H4 (cell line): ENCODE measurements around the gene FAM50B. TPM values are rescaled to one million over a fixed set of nuclear protein-coding genes. Genes with fewer than 3 reads are reported as not detected.
"Not testable (repeated sequence)": the region's sequence is repeated elsewhere in the genome, so short reads cannot be mapped to it uniquely, and the experiment has no call there.

ENCODE experiments used
- DNase-seq: peaks from one replicate; pipeline ENCODE4 v3.0.0-alpha.2; 2015; ENCODE audit warnings: low spot score
- total RNA-seq: library from RNA; depleted of rRNA; stranded (reverse); fragments of >200 nt; shearing (Covaris generic); gene quantifications from 2 replicates; pipeline ENCODE4 v1.2.3, GENCODE V29; 2014

FAM50B gene
- total RNA-seq, 1 experiment from 2014 or later: 8.4 TPM

GRCh38 chr6:3849681-3850450 lies 693 bp downstream of the FAM50B start:
- DNase-seq: no peak

DNA sequence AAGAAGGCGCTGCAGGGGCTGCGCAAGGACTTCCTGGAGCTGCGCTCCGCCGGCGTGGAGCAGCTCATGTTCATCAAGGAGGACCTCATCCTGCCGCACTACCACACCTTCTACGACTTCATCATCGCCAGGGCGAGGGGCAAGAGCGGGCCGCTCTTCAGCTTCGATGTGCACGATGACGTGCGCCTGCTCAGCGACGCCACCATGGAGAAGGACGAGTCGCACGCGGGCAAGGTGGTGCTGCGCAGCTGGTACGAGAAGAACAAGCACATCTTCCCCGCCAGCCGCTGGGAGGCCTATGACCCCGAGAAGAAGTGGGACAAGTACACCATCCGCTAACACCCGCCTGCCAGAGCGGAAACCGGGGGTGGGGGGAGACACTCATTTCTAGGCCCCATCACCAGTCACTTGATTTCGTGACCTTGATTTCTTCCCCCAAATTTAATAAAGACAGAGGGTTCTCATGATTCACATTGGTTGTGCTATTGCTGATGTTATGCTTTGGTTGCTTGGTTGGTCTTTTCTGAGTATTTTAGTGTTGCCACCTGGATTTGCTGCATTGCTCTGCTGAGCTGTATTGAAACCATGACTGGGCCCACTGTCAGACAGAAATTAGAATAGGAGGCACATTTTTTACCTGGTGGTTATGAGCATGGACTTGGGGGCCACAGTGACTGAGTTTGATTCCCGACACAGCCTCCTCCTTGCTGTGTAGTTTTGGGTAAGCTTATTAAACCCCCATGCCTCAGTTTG lies 1.5 kb downstream of the FAM50B start:
- DNase-seq: no peak

- no peak for DNase-seq
These were observed 2.7 kb downstream of the FAM50B start for GRCh38 chr6:3851839-3852238.

DNA sequence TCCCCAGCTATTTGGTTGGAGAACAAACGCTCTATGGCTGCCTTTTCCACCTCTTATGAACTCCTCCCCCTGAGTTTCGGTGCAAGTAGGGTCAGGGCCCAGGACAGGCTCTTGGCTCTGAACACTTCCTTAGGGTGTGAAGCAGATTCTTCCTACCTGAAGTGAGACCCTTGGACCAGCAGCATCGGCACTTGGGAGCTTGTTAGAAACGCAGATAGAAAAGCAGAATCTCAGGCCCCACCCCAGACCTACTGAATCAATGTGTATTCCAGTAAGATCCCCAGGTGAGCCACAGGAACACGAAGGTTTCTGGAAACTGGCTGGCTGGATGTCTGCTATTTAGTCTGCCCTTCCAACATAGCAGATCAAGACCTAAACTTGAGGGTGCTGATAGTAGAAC lies 3.2 kb downstream of the FAM50B start:
- DNase-seq: no peak

- DNase-seq: no peak
These were observed 6.7 kb downstream of the FAM50B start for GRCh38 chr6:3855866-3856265.

- DNase-seq: no peak
These were observed 7.4 kb downstream of the FAM50B start for GRCh38 chr6:3856576-3856975.

GRCh38 chr6:3857468-3858456 lies 8.6 kb downstream of the FAM50B start:
- no peak for DNase-seq

DNA sequence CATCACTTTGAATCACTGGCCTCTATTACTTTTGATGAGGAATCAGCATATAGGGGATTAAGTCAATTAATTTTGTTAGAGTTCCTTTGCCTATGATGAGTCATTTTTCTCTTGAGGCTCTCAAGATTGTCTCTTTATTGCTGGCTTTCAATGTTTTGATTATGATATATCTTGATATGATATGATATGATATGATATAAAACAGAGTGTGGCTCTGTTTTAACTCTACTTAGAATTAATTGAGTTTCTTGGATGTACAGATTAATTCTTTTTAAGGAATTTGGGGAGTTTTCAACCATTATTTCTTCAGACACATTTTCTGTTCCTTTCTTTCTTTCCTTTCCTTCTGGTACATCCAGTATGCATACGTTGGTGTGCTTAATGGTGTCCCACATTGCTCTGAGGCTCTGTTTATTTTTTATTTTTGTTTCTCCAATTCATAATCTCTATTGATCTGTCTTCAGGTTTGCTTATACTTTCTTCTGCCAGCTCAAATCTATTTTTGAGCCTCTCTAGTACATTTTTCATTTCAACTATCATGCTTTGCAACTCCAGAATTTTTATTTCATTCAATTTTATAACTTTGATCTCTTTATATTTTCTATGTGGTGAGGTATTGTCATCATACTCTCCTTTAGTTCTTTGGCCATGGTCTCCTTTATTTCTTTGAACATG lies 10.8 kb downstream of the FAM50B start:
- DNase-seq: no peak

DNA sequence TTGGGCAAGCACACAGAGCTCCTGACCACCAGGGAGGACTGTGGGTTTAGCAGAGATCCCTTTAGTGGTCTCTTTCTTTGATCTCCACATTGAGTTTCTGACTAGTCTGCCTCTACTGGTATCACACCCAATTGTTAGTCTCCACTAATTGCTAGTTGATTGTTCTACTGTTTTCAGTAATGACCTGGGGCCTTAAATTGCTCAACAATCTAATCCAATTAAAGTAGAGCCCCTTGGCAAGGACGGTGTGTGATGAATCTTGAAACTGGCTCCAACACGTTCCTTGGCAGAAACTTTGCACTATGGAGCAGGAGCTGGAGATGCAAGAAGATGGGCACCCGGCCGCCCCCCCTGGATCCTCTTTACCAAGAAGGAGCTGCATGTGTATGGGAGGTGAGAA lies 12.3 kb downstream of the FAM50B start:
- DNase-seq: no peak

- no peak for DNase-seq
These were observed 12.9 kb downstream of the FAM50B start for GRCh38 chr6:3862038-3862437.

DNA sequence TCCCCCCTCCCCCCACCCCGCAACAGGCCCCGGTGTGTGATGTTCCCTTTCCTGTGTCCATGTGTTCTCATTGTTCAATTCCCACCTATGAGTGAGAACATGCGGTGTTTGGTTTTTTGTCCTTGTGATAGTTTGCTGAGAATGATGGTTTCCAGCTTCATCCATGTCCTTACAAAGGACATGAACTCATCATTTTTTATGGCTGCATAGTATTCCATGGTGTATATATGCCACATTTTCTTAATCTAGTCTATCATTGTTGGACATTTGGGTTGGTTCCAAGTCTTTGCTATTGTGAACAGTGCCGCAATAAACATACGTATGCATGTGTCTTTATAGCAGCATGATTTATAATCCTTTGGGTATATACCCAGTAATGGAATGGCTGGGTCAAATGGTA lies 14.1 kb downstream of the FAM50B start:
- not testable (repeated sequence) for DNase-seq

- no peak for DNase-seq
These were observed 16.3 kb downstream of the FAM50B start for GRCh38 chr6:3865463-3865862.

DNA sequence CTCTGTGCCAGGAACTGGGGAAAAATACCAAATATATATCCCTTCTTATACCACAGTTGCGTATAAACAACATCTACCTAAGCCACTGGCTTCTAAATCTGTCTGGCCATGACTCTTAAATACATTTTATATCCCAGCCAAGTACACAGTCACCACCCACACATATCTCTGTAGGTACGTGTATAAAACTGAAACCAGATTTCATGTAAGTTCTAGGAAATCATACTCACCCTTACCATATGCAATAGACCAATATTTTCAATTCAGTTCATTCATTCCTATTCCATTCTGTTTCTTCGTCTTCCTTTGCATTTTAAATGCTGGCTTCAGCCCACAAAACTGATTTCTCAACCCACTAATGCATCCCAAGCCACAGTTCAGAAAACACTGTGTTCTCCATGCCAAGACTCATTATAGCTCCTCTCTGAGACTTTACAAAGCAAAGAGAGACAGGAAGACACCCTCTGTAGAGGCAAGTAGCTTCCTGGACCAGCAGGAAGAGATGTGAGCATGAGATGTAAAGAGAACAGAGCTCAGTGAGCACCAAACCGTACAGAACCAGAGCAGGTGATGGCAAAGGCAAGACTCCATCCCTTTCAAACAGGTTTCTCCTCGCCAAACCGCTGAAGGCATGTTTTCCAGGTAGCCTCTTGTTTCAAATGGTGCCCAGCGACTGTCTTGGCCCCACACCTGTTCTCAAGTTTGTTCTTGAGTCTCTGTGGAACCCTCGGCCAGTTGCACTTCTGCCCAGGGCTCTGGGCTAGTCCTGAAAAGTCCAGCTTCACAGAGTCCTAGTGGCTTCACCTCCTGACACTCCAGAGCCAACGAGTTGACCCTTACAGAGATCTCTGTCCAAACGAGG lies 18.7 kb downstream of the FAM50B start:
- no peak for DNase-seq

GRCh38 chr6:3868544-3868943 lies 19.4 kb downstream of the FAM50B start:
- DNase-seq: no peak

DNA sequence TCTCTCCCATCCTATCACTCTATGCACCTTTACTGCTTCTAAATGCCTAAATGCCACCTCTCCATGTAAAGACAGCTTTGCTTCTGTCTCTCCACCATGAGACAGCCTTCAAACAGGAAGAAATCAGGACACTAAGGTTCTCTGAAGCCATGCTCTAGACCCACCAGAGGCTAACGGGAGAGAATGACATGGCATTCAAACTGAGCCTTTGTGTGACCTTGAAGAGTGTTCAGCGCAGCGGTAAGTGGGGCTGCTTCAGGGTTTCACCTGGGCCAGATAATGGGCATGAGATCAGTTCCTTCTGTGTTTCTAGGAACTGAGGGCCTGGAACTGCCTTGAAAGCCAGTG lies 20.1 kb downstream of the FAM50B start:
- no peak for DNase-seq

DNA sequence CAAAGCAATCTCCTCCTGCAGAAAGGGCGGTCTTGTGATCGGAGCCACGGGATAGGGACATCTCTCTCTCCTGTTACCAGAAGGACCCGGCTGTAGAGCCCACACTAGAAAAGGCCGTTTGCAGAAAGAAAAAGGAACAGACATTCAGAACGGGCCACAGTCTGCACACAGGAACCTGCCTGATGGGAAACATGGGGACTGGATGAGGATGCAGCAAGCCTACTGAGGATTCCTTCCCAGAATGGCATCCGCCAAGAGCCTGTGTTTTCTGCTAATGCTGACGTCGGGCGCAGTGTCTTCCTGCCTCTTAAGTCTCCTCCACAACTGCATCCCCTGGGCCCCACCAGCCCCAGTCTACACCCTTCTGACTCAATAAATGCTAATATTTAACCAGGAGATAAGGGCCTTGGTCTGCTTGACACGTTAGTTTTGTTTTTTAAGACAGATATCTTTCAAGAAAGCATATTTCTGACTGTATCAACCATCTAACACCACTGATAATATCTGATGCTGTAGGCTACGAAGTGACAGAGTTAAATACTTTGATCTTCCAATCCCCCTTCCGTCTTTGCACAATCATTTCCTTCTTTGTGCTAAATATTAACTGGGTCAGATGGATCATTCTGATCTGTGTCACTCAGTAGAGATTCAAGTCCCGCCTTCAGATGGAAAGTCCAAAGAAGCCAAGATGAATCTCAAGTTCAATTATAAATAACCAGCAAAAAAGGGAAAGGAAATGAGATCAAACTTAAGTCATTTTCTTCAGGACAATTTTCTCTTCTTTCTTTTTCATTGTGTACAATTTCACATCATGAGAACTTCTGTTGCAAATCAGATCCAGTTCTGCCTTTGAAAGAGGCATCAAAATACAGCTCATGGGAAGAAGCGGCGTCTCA lies 20.7 kb downstream of the FAM50B start:
- DNase-seq: no peak

DNA sequence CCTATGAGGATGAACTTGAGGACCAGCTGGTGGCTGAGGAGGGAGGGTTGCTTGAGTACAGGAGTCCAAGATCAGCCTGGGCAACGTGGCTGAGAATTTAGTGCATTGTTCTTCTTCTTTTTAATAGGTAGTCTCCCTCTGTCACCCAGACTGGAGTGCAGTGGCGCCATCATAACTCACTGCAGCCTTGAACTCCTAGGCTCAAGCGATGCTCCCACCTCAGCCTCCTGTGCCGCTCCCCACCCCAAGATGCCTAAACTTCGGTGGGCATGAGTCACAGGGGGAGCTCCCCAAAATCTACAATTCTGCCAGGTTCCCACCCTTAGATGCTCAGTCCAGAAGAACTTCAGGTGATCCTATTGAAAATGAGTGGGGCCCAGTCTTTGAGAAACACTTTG lies 21.4 kb downstream of the FAM50B start:
- no peak for DNase-seq

- DNase-seq: no peak
These were observed 22.3 kb downstream of the FAM50B start for GRCh38 chr6:3871515-3871914.

DNA sequence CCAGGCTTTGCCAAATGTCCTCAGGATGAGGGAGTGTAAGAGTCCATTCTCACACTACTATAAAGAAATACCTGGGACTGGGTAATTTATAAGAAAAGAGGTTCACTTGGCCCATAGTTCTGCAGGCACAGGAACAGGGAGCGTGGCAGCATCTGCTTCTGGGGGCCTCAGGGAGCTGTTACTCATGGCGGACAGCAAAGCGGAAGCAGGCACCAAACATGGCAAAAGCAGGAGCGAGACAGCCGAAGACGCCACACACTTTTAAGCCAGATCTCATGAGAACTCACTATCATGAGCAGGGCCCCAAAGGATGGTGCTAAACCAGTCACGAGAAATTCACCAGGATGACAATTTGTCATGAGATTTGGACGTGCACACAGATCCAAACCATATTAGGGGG lies 22.8 kb downstream of the FAM50B start:
- DNase-seq: no peak
